ENCODE measurements around the gene ZNF205.

The ZNF205 gene

DNA sequence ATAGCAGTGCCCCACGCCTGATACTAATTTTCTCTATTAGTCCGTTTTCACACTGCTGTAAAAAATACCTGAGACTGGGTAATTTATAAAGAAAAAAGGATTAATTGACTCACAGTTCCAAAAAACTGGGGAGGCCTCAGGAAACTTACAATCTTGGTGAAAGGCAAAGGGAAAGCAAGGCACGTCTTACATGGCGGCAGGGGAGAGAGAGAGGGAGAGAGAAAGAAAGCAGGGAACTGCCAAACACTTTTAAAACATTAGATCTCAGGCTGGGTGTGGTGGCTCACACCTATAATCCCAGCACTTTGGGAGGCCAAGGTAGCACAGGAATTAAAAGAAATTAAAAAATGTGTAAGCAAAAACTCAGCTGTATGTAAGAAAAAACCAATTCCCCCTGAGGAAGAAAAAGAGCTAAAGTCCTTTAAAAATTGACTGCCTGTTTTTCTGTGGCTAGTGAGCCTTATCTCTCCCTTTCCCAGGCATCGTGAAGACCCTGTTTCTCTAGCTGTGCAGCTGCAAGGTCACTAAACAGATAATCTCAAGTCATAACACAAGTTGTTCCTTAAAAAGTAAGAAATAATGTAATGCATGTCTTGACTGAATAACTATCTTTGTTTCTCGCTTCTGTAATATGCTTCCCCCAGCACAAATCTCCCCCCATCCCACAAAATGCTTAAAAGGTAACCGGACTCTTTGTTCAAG, 27.3 kb upstream of the ZNF205 start:
- no peak for DNase-seq (ENCODE audit: low read depth)

DNA sequence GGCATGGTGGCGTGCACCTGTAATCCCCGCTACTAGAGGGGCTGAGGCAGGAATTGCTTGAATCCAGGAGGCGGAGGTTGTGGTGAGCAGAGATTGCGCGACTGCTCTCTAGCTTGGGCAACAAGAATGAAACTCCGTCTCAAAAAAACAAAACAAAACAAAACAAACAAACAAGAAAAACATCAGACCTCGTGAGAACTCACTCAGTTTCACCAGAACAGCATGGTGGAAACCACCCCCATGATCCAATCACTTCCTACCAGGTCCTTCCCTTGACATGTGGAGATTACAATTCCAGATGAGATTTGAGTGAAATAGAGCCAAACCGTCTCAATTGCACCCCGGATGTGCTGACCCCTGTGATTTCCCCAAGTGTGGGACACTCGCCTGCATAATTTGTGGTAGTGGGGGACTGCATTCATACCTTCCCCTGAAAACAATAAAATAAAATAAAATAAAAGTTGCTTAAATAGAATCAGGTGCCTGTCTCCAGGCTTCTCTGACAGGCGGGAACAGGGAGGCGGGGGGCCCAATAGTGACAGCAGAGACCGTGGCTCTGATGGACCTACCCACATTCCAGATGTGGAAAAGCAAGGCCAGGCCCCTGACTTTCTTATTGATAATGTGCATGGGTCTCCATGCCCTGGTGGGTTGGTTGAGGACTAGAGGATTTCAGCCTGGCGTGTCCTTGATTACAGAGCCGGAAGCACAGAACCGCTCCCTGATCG, 26.4 kb upstream of the ZNF205 start:
- DNase-seq (ENCODE audit: low read depth): no peak

GRCh38 chr16:3086596-3087242, 25.7 kb upstream of the ZNF205 start:
- no peak for DNase-seq (ENCODE audit: low read depth)

DNA sequence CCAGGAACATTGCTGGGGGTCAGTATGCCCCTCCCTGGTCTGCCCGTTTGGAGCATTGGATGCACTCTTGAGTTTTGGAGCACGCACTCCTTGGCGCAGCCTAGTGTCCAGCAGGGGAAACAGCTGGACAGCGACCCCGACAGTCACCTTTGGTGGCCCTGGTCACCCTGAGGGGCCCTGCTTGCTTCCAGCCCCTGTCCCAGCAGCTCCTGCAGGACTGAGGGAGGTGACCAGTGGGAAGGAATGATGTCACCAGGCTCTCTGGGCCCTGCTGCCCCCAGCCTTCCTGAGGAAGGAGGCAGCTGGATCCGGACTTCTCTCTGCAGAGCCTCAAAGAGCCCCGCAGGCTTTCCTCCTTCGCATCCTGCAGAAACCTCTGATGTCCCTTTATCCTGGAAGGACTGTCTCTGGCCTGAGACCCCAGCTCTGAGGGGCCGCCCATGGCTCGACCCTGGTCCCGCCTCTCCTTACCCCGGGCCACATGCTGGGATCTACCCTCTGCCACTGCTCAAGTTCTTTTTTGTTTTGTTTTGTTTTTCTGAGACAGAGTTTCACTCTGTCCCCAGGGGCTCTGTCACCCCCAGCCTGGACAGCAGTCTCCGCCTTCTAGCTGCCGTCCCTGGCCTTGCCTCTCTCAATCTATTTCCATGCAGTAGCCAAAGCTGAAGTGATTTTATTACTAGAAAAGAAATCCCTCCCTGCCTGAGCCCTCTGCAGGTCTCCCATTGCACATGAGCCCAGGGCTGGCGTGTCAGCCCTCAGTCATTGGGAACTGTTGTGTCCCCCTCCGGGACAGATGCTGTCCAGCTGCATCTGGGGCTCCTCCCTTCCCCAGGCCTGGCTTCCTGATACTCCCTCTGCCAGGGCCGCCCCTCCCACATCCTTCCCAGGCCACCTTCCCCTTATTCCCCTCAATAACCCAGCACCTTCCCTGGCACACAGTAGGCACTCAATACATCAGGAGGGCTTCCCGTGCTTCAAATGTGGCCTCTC, 24.8 kb upstream of the ZNF205 start:
- no peak for DNase-seq (ENCODE audit: low read depth)

- no peak for DNase-seq (ENCODE audit: low read depth)
Observed at GRCh38 chr16:3088450-3088849, 23.9 kb upstream of the ZNF205 start.

GRCh38 chr16:3088925-3089716, 23.3 kb upstream of the ZNF205 start:
- DNase-seq (ENCODE audit: low read depth): no peak

GRCh38 chr16:3089717-3090592, 22.4 kb upstream of the ZNF205 start:
- DNase-seq (ENCODE audit: low read depth): no peak

GRCh38 chr16:3091551-3091950, 20.8 kb upstream of the ZNF205 start:
- no peak for DNase-seq (ENCODE audit: low read depth)

DNA sequence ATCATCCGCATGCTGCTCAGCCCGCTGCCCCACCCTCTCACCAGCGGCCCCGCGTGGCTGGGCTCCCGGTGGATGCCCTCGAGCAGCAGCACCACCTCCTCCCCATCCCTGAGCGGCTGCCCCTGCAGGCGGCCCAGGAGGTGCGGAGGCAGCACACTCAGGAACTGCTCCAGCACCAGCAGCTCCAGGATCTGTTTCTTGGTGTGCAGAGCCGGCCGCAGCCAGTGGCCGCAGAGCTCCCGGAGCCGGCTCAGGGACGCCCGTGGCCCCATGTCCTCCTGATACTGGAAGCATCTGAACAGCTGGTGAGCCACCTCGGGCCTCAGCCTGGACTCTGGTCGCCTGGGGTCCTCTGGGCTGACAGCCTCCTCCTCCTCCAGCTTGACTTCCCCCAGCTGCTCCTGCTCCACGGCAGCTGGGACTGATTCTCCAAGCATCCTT, 19.9 kb upstream of the ZNF205 start:
- DNase-seq (ENCODE audit: low read depth): no peak

DNA sequence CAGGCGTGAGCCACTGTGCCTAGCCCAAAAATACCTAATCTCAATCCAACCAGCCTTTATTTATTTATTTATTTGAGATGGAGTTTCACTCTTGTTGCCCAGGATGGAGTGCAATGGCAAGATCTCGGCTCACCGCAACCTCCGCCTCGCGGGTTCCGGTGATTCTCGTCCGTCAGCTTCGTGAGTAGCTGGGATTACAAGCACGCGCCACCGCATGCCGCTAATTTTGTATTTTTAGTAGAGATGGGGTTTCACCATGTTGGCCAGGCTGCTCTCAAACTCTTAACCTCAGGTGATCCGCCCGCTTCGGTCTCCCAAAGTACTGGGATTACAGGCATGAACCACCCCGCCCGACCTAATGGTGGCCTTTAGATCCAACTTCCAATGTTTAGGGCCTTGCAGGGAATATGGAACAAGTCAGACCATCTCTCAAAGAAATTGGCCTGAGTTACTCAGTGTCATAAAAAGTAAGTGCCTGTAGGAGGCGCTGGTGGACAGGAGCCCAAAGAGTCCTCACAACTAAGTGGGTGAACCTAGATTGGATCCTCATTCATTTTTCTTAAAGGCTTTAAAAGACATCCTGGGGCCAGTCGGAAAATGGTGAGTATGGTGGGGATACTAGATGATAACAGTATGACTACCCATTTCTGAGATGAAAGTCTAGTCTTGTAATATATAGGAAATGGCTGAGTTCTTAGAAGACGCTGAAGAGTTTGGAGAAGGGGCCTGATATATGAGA, 17.9 kb upstream of the ZNF205 start:
- no peak for DNase-seq (ENCODE audit: low read depth)

- no peak for DNase-seq (ENCODE audit: low read depth)
Observed at GRCh38 chr16:3095869-3096268, 16.5 kb upstream of the ZNF205 start.

DNA sequence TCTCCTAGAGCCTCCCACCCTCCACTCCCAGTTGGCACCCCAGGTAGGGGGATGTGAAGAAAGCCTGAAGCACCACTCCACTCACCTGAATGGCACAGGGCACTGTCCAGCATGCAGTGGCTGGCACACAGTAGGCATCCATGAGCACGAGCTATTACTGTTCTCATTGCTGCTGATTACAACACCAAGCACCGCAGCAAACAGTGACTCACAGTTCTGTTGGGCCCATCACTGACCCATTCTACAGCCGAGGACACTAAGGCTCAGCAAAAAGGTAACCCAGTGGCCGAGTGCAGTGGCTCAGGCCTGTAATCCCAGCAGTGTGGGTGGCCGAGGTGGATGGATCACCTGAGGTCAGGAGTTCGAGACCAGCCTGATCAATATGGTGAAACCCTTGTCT, 16.0 kb upstream of the ZNF205 start:
- no peak for DNase-seq (ENCODE audit: low read depth)

DNA sequence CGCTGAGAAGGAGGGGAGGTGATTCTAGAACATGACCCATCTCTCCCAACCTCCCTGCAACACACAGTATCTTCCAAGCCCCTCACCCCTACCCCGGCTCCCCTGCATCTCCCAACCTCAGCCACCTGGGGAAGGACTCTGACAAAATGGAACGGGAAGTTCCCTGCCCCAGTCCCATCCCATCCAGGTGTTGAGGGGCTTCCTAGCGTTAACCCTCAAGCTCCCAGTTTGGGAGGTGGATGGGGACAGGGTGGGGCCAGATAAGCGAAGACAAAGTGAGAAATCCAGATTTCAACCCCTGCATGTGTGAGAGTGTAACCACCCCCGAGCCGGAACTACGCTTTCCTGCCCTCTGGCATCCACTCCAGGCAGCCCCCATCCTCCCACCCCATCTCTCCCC, 15.1 kb upstream of the ZNF205 start:
- no peak for DNase-seq (ENCODE audit: low read depth)

DNA sequence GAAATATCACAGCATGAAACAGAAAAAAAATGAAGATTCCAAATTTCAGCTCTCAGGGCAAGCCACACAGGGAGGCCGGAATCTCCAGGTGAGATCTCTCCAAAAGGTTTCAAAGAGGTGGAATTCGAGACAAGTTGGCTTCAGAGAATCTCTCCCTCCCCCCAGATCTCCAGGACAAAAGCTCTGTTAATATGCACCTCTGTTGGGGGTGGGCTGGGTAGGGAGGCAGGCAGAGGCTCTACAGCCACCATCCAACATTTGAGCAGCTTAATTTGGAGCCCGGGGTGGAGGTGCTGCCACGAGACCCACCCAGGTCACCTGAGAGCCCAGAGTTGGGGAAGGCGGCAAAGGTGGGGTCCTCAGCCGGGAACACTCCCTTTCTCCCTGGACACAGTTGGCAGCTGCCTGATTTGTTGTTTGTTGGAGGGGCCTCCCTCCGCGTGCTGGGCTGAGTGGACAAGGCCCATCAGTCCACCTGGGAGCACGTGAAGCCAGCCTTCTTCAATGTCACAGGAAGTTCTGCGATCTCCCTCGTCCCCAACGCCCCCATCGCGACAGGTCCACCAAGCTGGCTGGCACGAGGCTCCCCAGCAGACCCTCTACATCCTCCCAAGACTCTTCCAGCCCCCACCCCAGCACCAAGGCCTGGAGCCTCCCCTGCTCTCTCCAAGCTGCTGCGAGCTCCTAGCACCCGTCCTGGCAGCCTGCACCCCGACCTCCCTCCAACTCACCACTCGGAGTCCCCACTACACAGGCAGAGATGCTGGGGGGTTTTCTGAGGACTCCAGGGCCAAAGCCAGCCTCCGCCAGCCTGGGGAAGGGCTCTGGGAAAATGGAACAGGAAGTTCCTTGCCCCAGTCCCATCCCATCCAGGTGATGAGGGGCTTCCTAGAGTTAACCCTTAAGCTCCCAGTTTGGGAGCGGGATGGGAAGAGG, 13.7 kb upstream of the ZNF205 start, which contains the start of gene ZSCAN10:
Gene ZSCAN10 (minus strand): TSS at position 836 of the 936 bp plus-strand sequence. CDS start 6,357 bp downstream, outside the sequence.
- no peak for DNase-seq (ENCODE audit: low read depth)

GRCh38 chr16:3099395-3099731, 13.0 kb upstream of the ZNF205 start:
- no peak for DNase-seq (ENCODE audit: low read depth)

- DNase-seq (ENCODE audit: low read depth): peak; percentile 92
Observed at GRCh38 chr16:3099732-3100499, 12.5 kb upstream of the ZNF205 start.
